IPS DF 6.9 (cell line): Measurements from ENCODE around the gene SPART.

ENCODE experiments used
- DNase-seq: peaks from one replicate; pipeline ENCODE4 v3.0.0-alpha.2; 2013; ENCODE audit warnings: low read depth, low spot score
- H3K27ac ChIP-seq: one replicate; pipeline ENCODE4 v1.5.1; 2013; ENCODE audit warnings: low read length, control low read depth
- H3K27me3 ChIP-seq: 2 replicates; pipeline ENCODE4 v1.6.1; 2013; ENCODE audit warnings: mild to moderate bottlenecking, low read length; ENCODE audit not compliant: control insufficient read depth, insufficient read depth
- H3K36me3 ChIP-seq: 2 replicates; pipeline ENCODE4 v1.6.1; 2013; ENCODE audit warnings: low read length; ENCODE audit not compliant: control insufficient read depth, insufficient read depth
- H3K4me1 ChIP-seq: 2 replicates; pipeline ENCODE4 v1.6.1; 2013; ENCODE audit warnings: low read length; ENCODE audit not compliant: control insufficient read depth, insufficient read depth
- H3K4me3 ChIP-seq: 2 replicates; pipeline ENCODE4 v1.5.1; 2013; ENCODE audit warnings: mild to moderate bottlenecking, low read length
- H3K9me3 ChIP-seq: 2 replicates; pipeline ENCODE4 v1.6.1; 2013; ENCODE audit warnings: low read length, inconsistent platforms; ENCODE audit not compliant: control insufficient read depth, insufficient read depth
- WGBS: extraction: QIAGEN DNeasy Blood & Tissue Kit; methylation state at CpG from one replicate; pipeline ENCODE4 v1.1.7; 2013; ENCODE audit warnings: mixed read lengths, missing lambda C conversion rate; ENCODE audit not compliant: insufficient read length, insufficient coverage; 5-methylcytosine and 5-hydroxymethylcytosine counted together

Gene SPART

DNA sequence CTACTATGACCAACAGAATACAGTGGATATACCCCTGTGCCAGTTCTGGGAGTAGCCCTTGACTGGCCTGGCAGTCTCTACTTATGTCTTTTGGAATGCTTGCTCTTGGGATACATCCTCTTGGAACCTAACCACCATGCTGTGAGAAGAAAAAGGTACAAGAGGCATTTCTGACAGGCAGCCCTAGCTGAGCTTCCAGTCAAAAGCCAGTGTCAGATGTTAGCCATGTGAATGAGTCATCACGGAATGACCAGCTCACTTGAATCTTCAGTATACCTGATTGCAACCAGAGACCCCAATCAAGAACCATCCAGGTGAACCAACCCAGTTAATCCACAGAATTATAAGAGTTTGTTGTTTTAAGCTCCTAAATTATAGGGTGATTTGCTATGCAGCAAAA lies 52.7 kb downstream of the SPART start:
- Histone ChIP-seq H3K4me3 (no peak overlapping the region), H3K4me1 (no peaks in the 10 kb centered on the region), H3K27me3 (no peaks in the 10 kb centered on the region), H3K9me3 (no peaks in the 10 kb centered on the region; the same call in 1 of the 2 replicates), H3K27ac (no peak overlapping the region), H3K36me3 (0 out of 2 replicates have a peak, but pooled peaks cover 3% of the 10 kb centered on the region)
- no peak for DNase-seq
- WGBS: no CpG with 5 or more reads among the region's 1 CpG

DNA sequence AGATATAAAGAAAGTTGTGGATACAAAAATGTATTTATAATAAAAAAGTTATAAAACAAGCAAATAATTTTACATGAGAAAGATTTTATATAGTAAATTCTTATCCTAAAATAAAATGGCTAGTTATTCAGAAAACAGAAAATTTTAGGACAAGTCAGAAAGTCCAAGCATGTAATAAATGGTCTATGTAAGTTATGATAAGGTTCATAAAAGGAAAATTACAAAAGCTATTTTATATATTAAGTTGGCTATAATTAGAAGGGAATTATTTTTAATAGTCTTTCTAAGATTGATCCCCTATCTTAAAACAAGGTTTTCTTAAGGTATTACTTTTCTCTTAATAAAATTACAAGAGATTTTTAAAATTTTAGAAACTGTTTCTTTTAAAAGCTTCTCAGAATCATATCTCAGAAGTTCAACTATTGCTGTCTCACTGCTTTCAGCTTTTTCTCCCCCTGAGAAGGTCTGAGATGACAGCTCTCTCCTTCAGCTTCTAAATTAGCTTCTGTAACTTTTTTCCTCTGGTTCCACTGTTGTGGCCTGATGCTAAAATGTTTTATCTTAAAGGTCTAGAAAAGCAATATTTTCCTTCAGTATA lies 57.3 kb downstream of the SPART start:
- Histone ChIP-seq H3K4me1 (no peaks in the 10 kb centered on the region), H3K4me3 (no peak overlapping the region), H3K9me3 (no peaks in the 10 kb centered on the region; the same call in 1 of the 2 replicates), H3K27me3 (no peaks in the 10 kb centered on the region), H3K27ac (no peak overlapping the region), H3K36me3 (0 out of 2 replicates have a peak, but pooled peaks cover 3% of the 10 kb centered on the region)
- DNase-seq: no peak

DNA sequence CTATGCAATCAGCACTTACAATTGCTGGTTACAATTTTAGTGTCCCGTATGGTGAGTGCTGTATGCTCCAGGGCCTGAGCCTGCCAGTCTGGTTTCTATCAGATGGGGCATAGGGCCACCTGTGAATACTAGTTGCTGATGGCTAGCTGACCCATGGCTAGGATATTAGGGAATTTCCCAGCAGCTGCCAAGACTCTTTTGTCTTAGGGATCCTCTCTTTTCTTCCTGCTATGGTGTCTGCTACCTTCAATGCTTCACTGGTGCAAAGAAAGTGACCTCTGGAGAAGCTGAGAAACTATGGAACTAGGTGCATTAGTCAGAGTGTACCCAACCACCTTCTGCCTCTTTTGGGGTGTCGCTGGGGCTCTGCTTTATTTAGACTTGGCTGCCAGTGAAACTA lies 60.2 kb downstream of the SPART start:
- Histone ChIP-seq H3K27ac (no peak overlapping the region), H3K4me3 (no peak overlapping the region), H3K4me1 (no peaks in the 10 kb centered on the region), H3K36me3 (peaks cover under 1% of the 10 kb centered on the region; the same call in 1 of the 2 replicates), H3K9me3 (no peaks in the 10 kb centered on the region; the same call in 1 of the 2 replicates), H3K27me3 (no peaks in the 10 kb centered on the region)
- WGBS: no CpG with 5 or more reads among the region's 2 CpGs
- no peak for DNase-seq

DNA sequence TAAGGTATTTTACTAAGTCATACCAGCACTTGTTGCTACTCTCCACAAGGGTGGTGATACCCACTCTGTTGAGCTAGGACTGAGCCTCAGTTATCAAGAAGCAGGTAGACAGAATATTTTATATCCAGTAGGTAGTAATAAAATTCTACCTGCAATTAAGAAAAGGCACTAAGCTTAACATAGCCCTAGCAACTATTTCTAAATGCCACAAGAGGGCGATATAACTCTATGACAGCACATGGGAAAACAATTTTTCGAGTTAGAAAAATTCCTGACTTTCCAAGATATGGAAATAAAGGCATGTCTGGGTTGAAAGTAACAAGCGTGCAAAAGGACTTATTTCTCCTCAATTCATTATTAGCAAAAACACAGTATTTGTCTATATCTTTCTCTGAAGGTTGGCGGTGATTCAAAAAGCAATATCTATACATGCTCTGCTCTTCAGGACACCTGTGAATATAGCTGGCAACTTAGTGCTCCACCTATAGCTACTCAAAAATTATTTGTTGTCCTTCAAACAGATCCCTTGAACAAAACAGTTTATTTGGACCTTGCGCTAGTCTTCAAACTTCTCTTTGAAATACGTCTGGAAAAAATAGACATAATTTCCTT lies 63.3 kb downstream of the SPART start:
- no peaks in the 10 kb centered on the region for H3K27me3 ChIP-seq
- no CpG with 5 or more reads among the region's 6 CpGs for WGBS
- H3K4me1 ChIP-seq: no peaks in the 10 kb centered on the region
- no peak overlapping the region for H3K27ac ChIP-seq
- H3K36me3 ChIP-seq: peaks cover 4% of the 10 kb centered on the region; the same call in 1 of the 2 replicates
- no peaks in the 10 kb centered on the region for H3K9me3 ChIP-seq
- DNase-seq: no peak
- H3K4me3 ChIP-seq: no peak overlapping the region

DNA sequence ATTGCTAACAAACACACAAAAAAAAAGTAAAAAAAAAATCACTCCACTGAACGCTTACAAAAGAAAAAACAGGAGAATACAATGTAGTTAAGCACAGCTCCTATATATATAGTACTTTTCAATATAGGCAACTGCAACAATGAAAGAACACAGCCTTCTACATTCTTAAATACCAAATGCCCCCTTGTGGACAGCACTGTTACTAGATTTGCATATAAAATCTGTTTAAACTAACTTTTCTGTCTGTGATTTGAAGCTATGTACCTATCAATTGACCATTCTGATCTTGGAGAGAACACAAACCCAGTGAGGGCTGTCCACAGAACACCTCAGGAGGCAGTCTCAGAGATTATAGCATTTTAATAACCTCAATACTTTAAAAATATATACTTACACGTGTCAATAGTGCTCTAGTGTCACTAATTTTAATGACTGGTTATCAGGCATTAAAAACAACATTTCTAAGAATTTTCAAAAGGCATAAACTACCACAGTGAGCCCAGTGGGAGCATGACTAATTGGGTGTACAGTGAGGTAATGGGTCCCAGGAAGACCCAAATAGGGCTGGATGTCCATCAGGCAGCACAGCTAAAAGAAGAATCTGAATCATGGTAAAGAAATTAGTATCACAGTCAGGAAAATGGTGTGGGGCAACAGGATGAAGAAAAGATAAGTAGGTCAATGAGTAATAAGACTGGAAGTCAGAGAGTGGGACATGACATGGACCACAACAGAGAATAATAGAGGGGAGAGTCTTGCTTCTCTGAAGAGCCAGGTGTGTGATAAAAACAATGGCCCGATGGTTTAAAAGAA lies 70.8 kb downstream of the SPART start:
- no CpG with 5 or more reads among the region's 3 CpGs for WGBS
- DNase-seq: no peak

DNA sequence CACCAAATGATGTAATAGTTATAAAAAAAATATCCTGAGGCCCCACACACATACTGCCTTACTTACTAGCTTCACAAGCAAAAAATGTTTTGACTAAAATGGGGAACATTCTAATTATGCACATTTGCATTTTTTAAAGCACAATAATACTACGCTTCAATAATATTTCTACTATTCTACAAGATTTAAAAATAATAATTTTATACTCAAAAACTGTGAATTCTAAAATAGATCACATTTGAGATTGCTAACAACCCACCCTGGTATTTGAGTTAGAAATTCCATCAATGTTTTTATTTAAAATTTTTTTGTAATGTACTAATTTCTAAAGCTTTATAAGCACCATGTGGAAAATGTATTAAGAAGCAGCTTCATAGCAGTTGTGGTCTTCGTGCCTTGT lies 72.8 kb downstream of the SPART start:
- H3K27me3 ChIP-seq: no peaks in the 10 kb centered on the region
- H3K4me3 ChIP-seq: no peak overlapping the region
- 100% methylated on average over 1 of the region's 2 CpGs for WGBS
- no peak overlapping the region for H3K27ac ChIP-seq
- no peak for DNase-seq
- H3K36me3 ChIP-seq: 0 out of 2 replicates have a peak, but pooled peaks cover 2% of the 10 kb centered on the region
- no peaks in the 10 kb centered on the region for H3K9me3 ChIP-seq
- no peaks in the 10 kb centered on the region for H3K4me1 ChIP-seq

More for the DNA sequence above, 70.8 kb downstream of the SPART start:
- no peaks in the 10 kb centered on the region for H3K27me3 ChIP-seq
- no peak overlapping the region for H3K27ac ChIP-seq
- no peak overlapping the region for H3K4me3 ChIP-seq
- H3K9me3 ChIP-seq: no peaks in the 10 kb centered on the region
- 0 out of 2 replicates have a peak, but pooled peaks cover 2% of the 10 kb centered on the region for H3K36me3 ChIP-seq
- no peaks in the 10 kb centered on the region for H3K4me1 ChIP-seq

DNA sequence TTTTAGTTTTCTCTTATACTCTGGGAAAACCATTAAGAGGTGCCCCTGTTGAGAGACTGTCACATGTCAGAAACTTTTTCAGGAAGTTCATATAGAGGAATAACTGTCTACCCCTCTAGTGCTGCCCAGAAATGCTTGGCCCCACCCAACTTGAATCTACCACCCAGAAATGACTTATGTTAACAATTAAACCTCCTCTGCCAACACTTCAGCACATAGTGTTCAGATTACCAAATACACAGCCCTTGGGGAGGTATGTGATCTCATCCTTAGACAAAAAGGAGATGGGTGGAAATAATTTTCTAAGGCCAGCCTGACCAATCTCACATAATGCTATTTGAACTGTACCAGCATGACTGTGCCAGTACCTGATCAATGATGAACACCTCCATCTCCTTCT lies 84.2 kb downstream of the SPART start:
- H3K27ac ChIP-seq: no peak overlapping the region
- no peak for DNase-seq
- H3K36me3 ChIP-seq: no peaks in the 10 kb centered on the region; the same call in 1 of the 2 replicates
- no peaks in the 10 kb centered on the region for H3K4me1 ChIP-seq
- H3K4me3 ChIP-seq: no peak overlapping the region
- no peaks in the 10 kb centered on the region; the same call in 1 of the 2 replicates for H3K27me3 ChIP-seq
- H3K9me3 ChIP-seq: no peaks in the 10 kb centered on the region

DNA sequence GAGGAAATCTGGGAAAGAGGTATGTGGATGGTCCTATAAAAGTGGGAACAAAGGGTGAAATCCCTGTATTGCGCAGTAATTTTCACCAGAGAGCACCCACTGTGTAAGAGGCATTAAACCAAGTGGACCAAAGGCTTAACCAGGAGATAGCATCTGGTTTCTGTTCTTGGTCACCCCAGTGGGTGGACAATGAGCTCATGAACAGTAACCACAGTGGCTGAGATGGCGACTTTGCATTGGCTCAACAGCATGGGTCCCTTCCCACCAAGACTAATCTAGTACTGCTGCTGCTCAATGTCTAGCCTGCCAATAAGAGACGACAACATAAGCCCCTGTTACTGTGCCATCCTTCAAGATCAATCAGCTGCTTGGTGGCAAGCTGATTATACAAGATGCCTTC lies 85.2 kb downstream of the SPART start:
- H3K27ac ChIP-seq: no peak overlapping the region
- WGBS: no CpG with 5 or more reads among the region's 3 CpGs
- H3K4me3 ChIP-seq: no peak overlapping the region
- H3K4me1 ChIP-seq: no peaks in the 10 kb centered on the region
- no peak for DNase-seq
- no peaks in the 10 kb centered on the region for H3K9me3 ChIP-seq
- no peaks in the 10 kb centered on the region for H3K27me3 ChIP-seq
- no peaks in the 10 kb centered on the region for H3K36me3 ChIP-seq

DNA sequence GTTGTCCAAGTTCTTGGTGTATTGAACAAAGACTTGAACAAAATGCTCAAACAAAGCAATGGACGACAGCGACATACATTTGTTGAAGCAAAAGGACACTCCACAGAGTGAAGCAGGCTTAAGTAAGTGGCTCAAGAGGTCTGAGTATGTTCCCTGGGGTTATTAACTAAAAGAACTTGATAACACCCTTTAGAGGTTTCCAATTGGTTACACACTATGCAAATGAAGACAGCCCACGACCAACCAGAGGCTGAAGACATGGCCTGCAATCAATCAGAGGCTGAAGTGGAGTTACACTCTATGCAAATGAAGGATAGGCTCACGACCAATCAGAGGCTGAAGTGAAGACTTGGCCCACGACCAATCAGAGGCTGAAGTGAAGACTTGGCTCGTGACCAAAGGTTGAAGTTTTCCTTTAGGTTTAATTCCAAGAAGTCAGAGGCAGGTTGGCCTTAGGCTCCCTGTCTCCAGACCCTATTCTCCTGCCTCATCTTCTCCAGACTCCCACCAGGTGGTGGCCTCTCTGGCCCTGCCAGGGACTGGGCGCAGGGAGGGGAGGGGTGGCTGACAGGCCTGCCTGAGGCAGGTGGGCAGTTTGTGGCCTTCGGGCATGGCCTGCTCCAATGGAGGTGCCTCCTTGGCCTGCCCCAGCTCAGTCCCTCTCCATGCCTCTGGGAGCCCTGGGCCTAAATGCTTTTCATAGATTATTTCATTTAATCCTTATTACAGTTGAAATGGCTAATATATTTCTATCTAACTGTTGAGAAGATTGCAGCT lies 86.6 kb downstream of the SPART start:
- no CpG with 5 or more reads among the region's 8 CpGs for WGBS
- Histone ChIP-seq H3K9me3 (no peaks in the 10 kb centered on the region), H3K4me3 (no peak overlapping the region), H3K27me3 (no peaks in the 10 kb centered on the region), H3K4me1 (no peaks in the 10 kb centered on the region), H3K36me3 (0 out of 2 replicates have a peak, but pooled peaks cover 3% of the 10 kb centered on the region), H3K27ac (no peak overlapping the region)
- no peak for DNase-seq

DNA sequence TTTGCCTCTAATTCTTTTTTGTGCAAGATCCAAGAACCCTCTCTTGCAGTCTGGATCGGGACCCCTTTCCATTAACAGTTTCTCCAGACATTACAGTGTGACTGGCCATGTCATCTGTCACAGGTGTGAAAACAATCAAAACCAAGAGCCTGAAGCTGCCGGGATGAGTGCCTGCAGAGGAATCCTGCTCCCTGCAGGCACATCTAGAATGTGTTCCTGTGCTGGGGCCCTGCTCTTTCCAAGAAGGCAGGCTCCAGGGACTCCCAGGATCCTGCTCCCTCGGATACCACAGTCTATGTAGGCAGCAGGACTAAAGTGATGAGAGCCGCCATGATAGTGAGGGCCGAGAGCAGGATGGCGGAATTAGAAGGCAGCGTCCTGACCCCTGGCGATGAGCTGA lies 87.4 kb downstream of the SPART start:
- Histone ChIP-seq H3K4me1 (no peaks in the 10 kb centered on the region), H3K4me3 (no peak overlapping the region), H3K9me3 (no peaks in the 10 kb centered on the region), H3K27me3 (no peaks in the 10 kb centered on the region), H3K36me3 (0 out of 2 replicates have a peak, but pooled peaks cover 3% of the 10 kb centered on the region), H3K27ac (no peak overlapping the region)
- no peak for DNase-seq
- no CpG with 5 or more reads among the region's 8 CpGs for WGBS
